ENCODE measurements around the gene DENND4C.
A peak's percentile ranks its signal among the peaks of the same experiment; 100 is the strongest.
"Not testable (repeated sequence)": the region's sequence is repeated elsewhere in the genome, so short reads cannot be mapped to it uniquely, and the experiment has no call there.

Gene DENND4C

GRCh38 chr9:19378164-19378563 is 147.7 kb downstream of the DENND4C start:
- no peak for DNase-seq

GRCh38 chr9:19378647-19379046 is 148.2 kb downstream of the DENND4C start:
- DNase-seq: no peak

GRCh38 chr9:19379283-19379682 is 148.8 kb downstream of the DENND4C start:
- DNase-seq: no peak

GRCh38 chr9:19379697-19380046 is 149.2 kb downstream of the DENND4C start:
- no peak for DNase-seq

GRCh38 chr9:19380826-19381075 is 150.3 kb downstream of the DENND4C start:
- no peak for DNase-seq

GRCh38 chr9:19381656-19382055 is 151.2 kb downstream of the DENND4C start:
- no peak for DNase-seq

GRCh38 chr9:19385212-19385611 is 154.7 kb downstream of the DENND4C start:
- not testable (repeated sequence) for DNase-seq

- DNase-seq: no peak
Observed at GRCh38 chr9:19385786-19386501, 155.5 kb downstream of the DENND4C start.

- DNase-seq: no peak
Observed at GRCh38 chr9:19386502-19387044, 156.1 kb downstream of the DENND4C start.

GRCh38 chr9:19387317-19387716 is 156.8 kb downstream of the DENND4C start:
- no peak for DNase-seq

- not testable (repeated sequence) for DNase-seq
Observed at GRCh38 chr9:19389539-19389938, 159.0 kb downstream of the DENND4C start.

GRCh38 chr9:19397845-19398244 is 167.4 kb downstream of the DENND4C start:
- no peak for DNase-seq

- not testable (repeated sequence) for DNase-seq
Observed at GRCh38 chr9:19403231-19403630, 172.7 kb downstream of the DENND4C start.

- DNase-seq: no peak
Observed at GRCh38 chr9:19404283-19405075, 174.0 kb downstream of the DENND4C start.

GRCh38 chr9:19405771-19406170 is 175.3 kb downstream of the DENND4C start:
- DNase-seq: peak; percentile 49

- DNase-seq: no peak
Observed at GRCh38 chr9:19408316-19408692, 177.8 kb downstream of the DENND4C start.

- DNase-seq: peak; percentile 74
Observed at GRCh38 chr9:19408693-19409400, 178.4 kb downstream of the DENND4C start, which contains the start of gene ACER2. Gene ACER2 (plus strand): TSS chr9:19409009. CDS start chr9:19409085, 76 bp downstream.

- DNase-seq: peak; percentile 74
Observed at GRCh38 chr9:19409401-19410194, 179.1 kb downstream of the DENND4C start.

GRCh38 chr9:19410195-19410503 is 179.7 kb downstream of the DENND4C start:
- no peak for DNase-seq

GRCh38 chr9:19410594-19410993 is 180.1 kb downstream of the DENND4C start:
- no peak for DNase-seq

GRCh38 chr9:19411316-19411715 is 180.8 kb downstream of the DENND4C start:
- DNase-seq: no peak

GRCh38 chr9:19413456-19413855 is 183.0 kb downstream of the DENND4C start:
- not testable (repeated sequence) for DNase-seq

- DNase-seq: no peak
Observed at GRCh38 chr9:19416143-19416542, 185.7 kb downstream of the DENND4C start.

Data from NCI-H2171 treated with DMSO at 0.1 percent for 48 hours (cell line).